ENCODE results near the gene FOXR2. TPM values are rescaled to one million over a fixed set of nuclear protein-coding genes. Genes with fewer than 3 reads are reported as not detected.

Gene FOXR2
- polyA plus RNA-seq, 2 of the 4 experiments (the other 2 are of a cell fraction), result not detected

DNA sequence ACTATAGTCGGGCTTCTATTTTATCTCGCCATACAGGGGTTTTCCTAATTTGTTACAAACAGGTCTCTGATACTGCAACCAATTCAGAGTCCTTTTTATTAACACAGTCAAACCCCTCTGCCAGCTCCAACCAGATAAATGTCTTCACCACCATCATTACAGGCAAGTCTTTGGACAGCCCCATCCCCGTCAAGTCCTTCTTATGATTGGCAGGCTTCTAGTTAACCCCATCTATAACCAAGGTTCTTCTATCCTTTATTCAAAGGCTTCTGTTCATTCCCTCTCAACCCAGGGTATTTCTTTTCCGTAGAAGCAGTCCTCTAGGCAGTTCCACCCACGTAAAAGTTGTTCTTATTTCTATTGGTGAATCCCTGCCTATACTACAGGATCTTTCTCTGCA is 29.9 kb upstream of the FOXR2 start (continued):
- TF ChIP-seq, protein P1, sequence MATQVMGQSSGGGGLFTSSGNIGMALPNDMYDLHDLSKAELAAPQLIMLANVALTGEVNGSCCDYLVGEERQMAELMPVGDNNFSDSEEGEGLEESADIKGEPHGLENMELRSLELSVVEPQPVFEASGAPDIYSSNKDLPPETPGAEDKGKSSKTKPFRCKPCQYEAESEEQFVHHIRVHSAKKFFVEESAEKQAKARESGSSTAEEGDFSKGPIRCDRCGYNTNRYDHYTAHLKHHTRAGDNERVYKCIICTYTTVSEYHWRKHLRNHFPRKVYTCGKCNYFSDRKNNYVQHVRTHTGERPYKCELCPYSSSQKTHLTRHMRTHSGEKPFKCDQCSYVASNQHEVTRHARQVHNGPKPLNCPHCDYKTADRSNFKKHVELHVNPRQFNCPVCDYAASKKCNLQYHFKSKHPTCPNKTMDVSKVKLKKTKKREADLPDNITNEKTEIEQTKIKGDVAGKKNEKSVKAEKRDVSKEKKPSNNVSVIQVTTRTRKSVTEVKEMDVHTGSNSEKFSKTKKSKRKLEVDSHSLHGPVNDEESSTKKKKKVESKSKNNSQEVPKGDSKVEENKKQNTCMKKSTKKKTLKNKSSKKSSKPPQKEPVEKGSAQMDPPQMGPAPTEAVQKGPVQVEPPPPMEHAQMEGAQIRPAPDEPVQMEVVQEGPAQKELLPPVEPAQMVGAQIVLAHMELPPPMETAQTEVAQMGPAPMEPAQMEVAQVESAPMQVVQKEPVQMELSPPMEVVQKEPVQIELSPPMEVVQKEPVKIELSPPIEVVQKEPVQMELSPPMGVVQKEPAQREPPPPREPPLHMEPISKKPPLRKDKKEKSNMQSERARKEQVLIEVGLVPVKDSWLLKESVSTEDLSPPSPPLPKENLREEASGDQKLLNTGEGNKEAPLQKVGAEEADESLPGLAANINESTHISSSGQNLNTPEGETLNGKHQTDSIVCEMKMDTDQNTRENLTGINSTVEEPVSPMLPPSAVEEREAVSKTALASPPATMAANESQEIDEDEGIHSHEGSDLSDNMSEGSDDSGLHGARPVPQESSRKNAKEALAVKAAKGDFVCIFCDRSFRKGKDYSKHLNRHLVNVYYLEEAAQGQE (IDR thresholded peaks at IDR 0.05), result no peak

DNA sequence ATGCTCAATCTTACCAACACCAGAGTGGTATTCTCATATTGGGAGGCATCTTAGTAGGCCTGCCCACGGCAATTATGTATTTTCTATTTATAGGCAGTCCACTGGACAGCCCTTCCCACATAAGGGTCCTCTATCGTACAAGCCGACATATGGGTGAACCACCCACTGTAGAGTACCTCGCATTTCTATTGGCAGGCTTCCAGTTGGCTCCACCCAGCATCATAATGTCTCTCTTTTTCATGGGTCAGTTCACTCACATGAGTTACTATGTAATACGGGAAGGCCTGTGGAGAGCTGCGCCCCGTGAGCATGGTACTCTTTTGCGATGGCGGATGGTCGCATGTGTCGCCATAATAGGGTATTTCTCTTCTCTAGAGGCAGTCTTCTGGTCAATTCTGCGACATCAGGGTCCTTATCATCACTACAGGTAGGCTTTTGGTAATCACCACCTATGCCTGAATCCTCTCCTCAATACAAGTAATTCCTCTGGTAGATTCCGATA is 29.4 kb upstream of the FOXR2 start:
- 64% methylated on average over 13 of the region's 13 CpGs for WGBS (ENCODE audit: missing lambda C conversion rate)
- POLR2A ChIA-PET, result no interaction called here
- TF ChIP-seq NPAS2 (CRISPR knock-in tag; IDR thresholded peaks at IDR 0.05; ENCODE audit: borderline replicate concordance) (no peak), RAD21 (conservative IDR thresholded peaks at IDR 0.05 in 1 of 2, IDR thresholded peaks at IDR 0.05 in 1 of 2) (no peak), KDM1A (IDR thresholded peaks at IDR 0.05; ENCODE audit: low read depth) (no peak), HOXA7 (CRISPR knock-in tag; IDR thresholded peaks at IDR 0.05) (no peak)
- TF ChIP-seq, protein P1 (IDR thresholded peaks at IDR 0.05), result no peak
- H3K4me3 ChIP-seq, result no peak overlapping the region
- H3K4me2 ChIP-seq, result no peak overlapping the region
- CTCF ChIA-PET, result no interaction called here
- no peak for ATAC-seq
- no peak for DNase-seq (ENCODE audit: low read depth in 1 of 2, low spot score in 1 of 2)
- no peak overlapping the region for H3K27ac ChIP-seq
- no peaks in the 10 kb centered on the region for H3K4me1 ChIP-seq
- H3K9me3 ChIP-seq, result no peaks in the 10 kb centered on the region
- FAIRE-seq, result no peak

DNA sequence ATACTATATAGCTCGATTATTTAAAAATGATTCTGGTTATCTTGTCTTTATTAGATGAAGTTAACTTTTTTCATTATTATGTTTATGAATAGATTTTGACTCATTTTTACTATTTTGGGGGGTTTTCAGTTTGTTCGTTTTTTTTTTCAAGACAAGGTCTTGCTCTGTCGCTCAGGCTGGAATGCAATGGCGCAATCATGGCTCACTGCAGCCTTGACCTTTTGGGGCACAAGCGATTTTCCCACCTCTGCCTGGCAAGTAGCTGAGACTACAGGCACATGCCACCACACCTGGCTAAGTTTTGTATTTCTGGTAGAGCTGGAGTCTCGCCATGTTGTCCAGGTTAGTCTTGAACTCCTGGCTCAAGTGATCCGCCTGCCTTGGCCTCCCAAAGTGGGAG is 24.9 kb upstream of the FOXR2 start:
- TF ChIP-seq, protein P2, sequence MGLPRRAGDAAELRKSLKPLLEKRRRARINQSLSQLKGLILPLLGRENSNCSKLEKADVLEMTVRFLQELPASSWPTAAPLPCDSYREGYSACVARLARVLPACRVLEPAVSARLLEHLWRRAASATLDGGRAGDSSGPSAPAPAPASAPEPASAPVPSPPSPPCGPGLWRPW (IDR thresholded peaks at IDR 0.05), result no peak
- TF ChIP-seq, protein P1 (IDR thresholded peaks at IDR 0.05), result no peak
- TF ChIP-seq, protein P3, sequence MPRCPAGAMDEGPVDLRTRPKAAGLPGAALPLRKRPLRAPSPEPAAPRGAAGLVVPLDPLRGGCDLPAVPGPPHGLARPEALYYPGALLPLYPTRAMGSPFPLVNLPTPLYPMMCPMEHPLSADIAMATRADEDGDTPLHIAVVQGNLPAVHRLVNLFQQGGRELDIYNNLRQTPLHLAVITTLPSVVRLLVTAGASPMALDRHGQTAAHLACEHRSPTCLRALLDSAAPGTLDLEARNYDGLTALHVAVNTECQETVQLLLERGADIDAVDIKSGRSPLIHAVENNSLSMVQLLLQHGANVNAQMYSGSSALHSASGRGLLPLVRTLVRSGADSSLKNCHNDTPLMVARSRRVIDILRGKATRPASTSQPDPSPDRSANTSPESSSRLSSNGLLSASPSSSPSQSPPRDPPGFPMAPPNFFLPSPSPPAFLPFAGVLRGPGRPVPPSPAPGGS (IDR thresholded peaks at IDR 0.05), result no peak
- no peak for TF ChIP-seq SREBF2 (IDR thresholded peaks at IDR 0.05)
- no peak for TF ChIP-seq ZNF302 (CRISPR knock-in tag; IDR thresholded peaks at IDR 0.05)
- no peak for TF ChIP-seq TFCP2L1 (CRISPR knock-in tag; IDR thresholded peaks at IDR 0.05)
- no peak for TF ChIP-seq MAFK (IDR thresholded peaks at IDR 0.05; ENCODE audit: partially characterized antibody)
- TF ChIP-seq CHD4 (IDR thresholded peaks at IDR 0.05; ENCODE audit: borderline replicate concordance), result no peak
- no peak for TF ChIP-seq JUN (IDR thresholded peaks at IDR 0.05)
- no peak for TF ChIP-seq CEBPB (IDR thresholded peaks at IDR 0.05)
- no peak for TF ChIP-seq RFX5 (IDR thresholded peaks at IDR 0.05)
- ChIA-PET POLR2A (no interaction called here), CTCF (no interaction called here)
- no peak for DNase-seq (ENCODE audit: low read depth in 1 of 2, low spot score in 1 of 2)
- Histone ChIP-seq H3K4me1 (no peaks in the 10 kb centered on the region), H3K27ac (no peak overlapping the region), H3K9me3 (no peaks in the 10 kb centered on the region), H3K4me3 (no peak overlapping the region), H3K4me2 (no peak overlapping the region)
- no peak for ATAC-seq
- no peak for FAIRE-seq
- WGBS (ENCODE audit: missing lambda C conversion rate), result 13% methylated on average over 7 of the region's 7 CpGs
